Hepatocyte (in vitro differentiated cells): ENCODE measurements around the gene FBLN2. TPM values are rescaled to one million over a fixed set of nuclear protein-coding genes. Genes with fewer than 3 reads are reported as not detected.

Experiments
- DNase-seq: peaks from one replicate; pipeline ENCODE4 v3.0.0-alpha.2; 2016; ENCODE audit warnings: low spot score
- H2AFZ ChIP-seq: fragments of 200-600 bp; sonication (generic); 2 replicates; pipeline ENCODE4 v1.6.0; 2016; ENCODE audit warnings: antibody characterized with exemption, mild to moderate bottlenecking
- H3K27ac ChIP-seq: fragments of 200-600 bp; sonication (generic); 2 replicates; pipeline ENCODE4 v1.5.1; 2016; ENCODE audit warnings: mild to moderate bottlenecking
- H3K27me3 ChIP-seq: fragments of 200-600 bp; sonication (generic); 2 replicates; pipeline ENCODE4 v1.6.1; 2016
- H3K36me3 ChIP-seq: fragments of 200-600 bp; sonication (generic); replicated peaks from 2 replicates; pipeline ENCODE4 v1.5.1; 2016; ENCODE audit warnings: low read depth; ENCODE audit not compliant: insufficient read depth
- H3K4me1 ChIP-seq: fragments of 200-600 bp; sonication (generic); 2 replicates; pipeline ENCODE4 v1.5.1; 2016; ENCODE audit warnings: mild to moderate bottlenecking, moderate library complexity; ENCODE audit not compliant: insufficient read depth
- H3K4me2 ChIP-seq: fragments of 200-600 bp; sonication (generic); 2 replicates; pipeline ENCODE4 v1.6.0; 2016
- H3K4me3 ChIP-seq: fragments of 200-600 bp; sonication (generic); 2 replicates; pipeline ENCODE4 v1.5.1; 2016; ENCODE audit warnings: mild to moderate bottlenecking
- H3K79me2 ChIP-seq: fragments of 200-600 bp; sonication (generic); 2 replicates; pipeline ENCODE4 v1.6.0; 2017; ENCODE audit warnings: mild to moderate bottlenecking
- H3K9me2 ChIP-seq: fragments of 200-600 bp; sonication (generic); replicated peaks from 2 replicates; pipeline ENCODE4 v1.6.0; 2017; ENCODE audit warnings: mild to moderate bottlenecking; ENCODE audit not compliant: insufficient read depth
- H3K9me3 ChIP-seq: fragments of 200-600 bp; sonication (generic); 2 replicates; pipeline ENCODE4 v1.5.1; 2016; ENCODE audit warnings: low read depth, mild to moderate bottlenecking
- H4K20me1 ChIP-seq: fragments of 200-600 bp; sonication (generic); 2 replicates; pipeline ENCODE4 v1.6.0; 2016; ENCODE audit warnings: mild to moderate bottlenecking; ENCODE audit not compliant: insufficient read depth, poor library complexity, severe bottlenecking
- EZH2 ChIP-seq: fragments of 200-600 bp; sonication (generic); IDR thresholded peaks from 2 replicates; pipeline ENCODE4 v1.6.1; 2016; ENCODE audit warnings: antibody characterized with exemption, mild to moderate bottlenecking, borderline replicate concordance
- EZH2phosphoT487 ChIP-seq: fragments of 200-600 bp; sonication (generic); IDR thresholded peaks from one replicate; pipeline ENCODE4 v1.6.1; 2018; ENCODE audit warnings: antibody characterized with exemption, mild to moderate bottlenecking, low read depth, moderate library complexity; ENCODE audit not compliant: unreplicated experiment, severe bottlenecking
- WGBS: methylation state at CpG from one replicate; pipeline ENCODE4 v1.1.6; 2016; ENCODE audit warnings: low lambda C conversion rate; ENCODE audit errors: missing lambda C conversion rate; 5-methylcytosine and 5-hydroxymethylcytosine counted together
- polyA plus RNA-seq: library from polyadenylated mRNA; unstranded; fragments of >200 nt; fragmentation: Nextera tagmentation; extraction: Ambion mirVana; gene quantifications from 2 replicates; pipeline ENCODE4 v1.2.1, GENCODE V29; 2016
- total RNA-seq: library from RNA; depleted of rRNA; stranded (reverse); fragments of >200 nt; gene quantifications from 2 replicates; pipeline ENCODE4 v1.2.3, GENCODE V29; 2014
- TF ChIP-seq, protein P1 (sequence below): fragments of 200-600 bp; sonication (generic); IDR thresholded peaks from 2 replicates; pipeline ENCODE4 v1.5.1; 2016; ENCODE audit warnings: antibody characterized with exemption, mild to moderate bottlenecking; ENCODE audit not compliant: poor library complexity

Gene FBLN2
- total and polyA plus RNA-seq, 2 experiments from 2014 or later: 75.8 to 76.2 TPM

DNA sequence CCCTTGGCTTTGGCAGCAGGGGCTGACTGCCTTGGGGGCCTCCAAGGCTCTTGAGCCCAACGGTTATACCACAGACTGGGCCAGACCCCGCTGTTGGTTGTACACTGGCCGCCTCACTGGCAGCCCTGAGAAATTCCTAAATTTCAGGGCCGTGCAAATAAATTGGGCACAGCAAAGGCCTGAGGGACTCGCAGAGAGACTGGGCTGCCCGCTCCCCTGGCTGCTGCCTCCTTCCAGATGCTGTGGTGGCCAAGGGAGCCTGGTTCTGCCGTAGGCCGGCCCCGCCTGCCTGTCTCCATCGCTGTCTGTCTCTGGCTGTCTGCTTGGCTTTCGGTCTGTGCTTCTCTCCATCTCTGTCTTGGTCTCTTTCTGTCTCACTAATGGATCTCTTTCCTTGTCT is 9.0 kb downstream of the FBLN2 start:
- H3K27me3 ChIP-seq: no peaks in the 10 kb centered on the region
- peaks cover 2% of the 10 kb centered on the region for H3K79me2 ChIP-seq

DNA sequence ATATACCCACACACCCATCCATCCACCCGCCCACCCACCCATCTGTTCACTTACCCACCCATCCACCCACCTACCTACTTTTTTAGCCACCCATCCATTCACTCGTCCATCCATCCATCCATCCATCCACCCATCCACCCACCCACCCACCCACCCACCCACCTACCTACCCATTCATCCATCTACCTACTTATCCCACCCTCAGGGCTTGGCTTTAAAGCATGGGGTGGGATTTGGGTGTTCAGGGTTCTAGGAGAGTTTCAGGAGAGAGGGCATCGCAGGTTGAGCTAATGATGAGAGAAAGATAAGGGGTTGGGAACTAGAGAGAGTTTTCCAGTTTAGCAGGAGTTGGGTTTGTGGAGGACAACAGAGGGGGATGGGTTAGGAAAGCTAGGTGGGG is 9.7 kb downstream of the FBLN2 start:
- H3K36me3 ChIP-seq: no peaks in the 10 kb centered on the region
- H2AFZ ChIP-seq: no peak overlapping the region
- no peaks in the 10 kb centered on the region for H3K9me3 ChIP-seq
- 84% methylated on average over 2 of the region's 3 CpGs for WGBS
- H3K9me2 ChIP-seq: no peaks in the 10 kb centered on the region
- H4K20me1 ChIP-seq: no peaks in the 10 kb centered on the region
- H3K4me1 ChIP-seq: peaks cover 8% of the 10 kb centered on the region
- H3K79me2 ChIP-seq: peaks cover 2% of the 10 kb centered on the region
- H3K4me3 ChIP-seq: no peak overlapping the region
- H3K27me3 ChIP-seq: no peaks in the 10 kb centered on the region
- no peak overlapping the region for H3K4me2 ChIP-seq
- no peak for DNase-seq
- TF ChIP-seq, protein P1, sequence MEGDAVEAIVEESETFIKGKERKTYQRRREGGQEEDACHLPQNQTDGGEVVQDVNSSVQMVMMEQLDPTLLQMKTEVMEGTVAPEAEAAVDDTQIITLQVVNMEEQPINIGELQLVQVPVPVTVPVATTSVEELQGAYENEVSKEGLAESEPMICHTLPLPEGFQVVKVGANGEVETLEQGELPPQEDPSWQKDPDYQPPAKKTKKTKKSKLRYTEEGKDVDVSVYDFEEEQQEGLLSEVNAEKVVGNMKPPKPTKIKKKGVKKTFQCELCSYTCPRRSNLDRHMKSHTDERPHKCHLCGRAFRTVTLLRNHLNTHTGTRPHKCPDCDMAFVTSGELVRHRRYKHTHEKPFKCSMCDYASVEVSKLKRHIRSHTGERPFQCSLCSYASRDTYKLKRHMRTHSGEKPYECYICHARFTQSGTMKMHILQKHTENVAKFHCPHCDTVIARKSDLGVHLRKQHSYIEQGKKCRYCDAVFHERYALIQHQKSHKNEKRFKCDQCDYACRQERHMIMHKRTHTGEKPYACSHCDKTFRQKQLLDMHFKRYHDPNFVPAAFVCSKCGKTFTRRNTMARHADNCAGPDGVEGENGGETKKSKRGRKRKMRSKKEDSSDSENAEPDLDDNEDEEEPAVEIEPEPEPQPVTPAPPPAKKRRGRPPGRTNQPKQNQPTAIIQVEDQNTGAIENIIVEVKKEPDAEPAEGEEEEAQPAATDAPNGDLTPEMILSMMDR: no peak
- TF ChIP-seq EZH2 (no peak), EZH2phosphoT487 (no peak)
- no peak overlapping the region for H3K27ac ChIP-seq

More for the DNA sequence above, 9.0 kb downstream of the FBLN2 start:
- TF ChIP-seq, protein P1: no peak
- no peak for TF ChIP-seq EZH2
- no peak for TF ChIP-seq EZH2phosphoT487
- Histone ChIP-seq H3K9me3 (no peaks in the 10 kb centered on the region), H3K27ac (no peak overlapping the region), H2AFZ (no peak overlapping the region), H4K20me1 (no peaks in the 10 kb centered on the region), H3K4me1 (peaks cover 8% of the 10 kb centered on the region), H3K9me2 (no peaks in the 10 kb centered on the region), H3K4me2 (no peak overlapping the region), H3K36me3 (no peaks in the 10 kb centered on the region), H3K4me3 (no peak overlapping the region)
- WGBS: 88% methylated on average over 11 of the region's 11 CpGs
- DNase-seq: no peak

DNA sequence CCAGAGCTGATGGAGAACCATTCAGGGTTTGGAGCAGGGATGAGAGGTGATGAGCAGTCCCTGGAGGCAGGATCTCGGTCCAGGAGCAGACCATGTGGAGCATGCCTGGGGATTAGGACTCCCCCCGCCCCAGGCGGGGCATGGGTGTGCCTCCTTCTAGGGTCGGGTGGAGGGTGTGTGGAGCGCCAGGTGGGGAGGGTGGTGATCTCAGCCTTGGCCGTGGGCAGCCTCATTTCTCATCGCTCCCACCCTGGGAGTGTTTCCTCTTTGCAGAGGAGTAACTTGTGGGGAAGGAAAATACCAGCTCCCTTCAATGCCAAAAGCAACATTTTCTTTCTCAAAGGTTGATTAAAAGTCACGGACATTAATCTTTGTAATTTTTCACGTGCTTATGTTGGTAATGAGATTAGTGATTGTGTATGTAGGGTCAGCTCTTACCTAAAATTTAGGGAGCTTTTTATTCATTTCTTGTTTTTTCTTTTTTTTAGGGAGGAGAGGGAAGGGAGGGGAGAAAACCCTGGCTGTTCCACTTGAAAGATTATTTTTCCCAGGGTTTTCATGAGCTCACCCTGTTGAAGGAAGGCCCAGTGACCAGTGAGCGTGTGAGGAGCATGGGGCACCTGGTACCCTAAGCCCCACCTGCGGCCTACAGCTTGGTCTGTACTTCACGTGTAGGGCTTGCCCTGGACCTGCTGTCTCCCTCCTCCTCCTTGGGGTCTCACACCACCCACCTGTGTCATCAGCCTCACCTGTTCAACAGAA is 11.0 kb downstream of the FBLN2 start:
- H3K9me2 ChIP-seq: no peaks in the 10 kb centered on the region
- TF ChIP-seq EZH2: no peak
- TF ChIP-seq, protein P1: no peak
- TF ChIP-seq EZH2phosphoT487: no peak
- H3K4me2 ChIP-seq: no peak overlapping the region
- no peak overlapping the region for H3K27ac ChIP-seq
- no peak for DNase-seq
- H2AFZ ChIP-seq: no peak overlapping the region
- H3K27me3 ChIP-seq: no peaks in the 10 kb centered on the region
- no peaks in the 10 kb centered on the region for H3K36me3 ChIP-seq
- no peaks in the 10 kb centered on the region for H3K9me3 ChIP-seq
- WGBS: 79% methylated on average over 12 of the region's 12 CpGs
- H3K4me3 ChIP-seq: no peak overlapping the region
- peaks cover 6% of the 10 kb centered on the region for H3K79me2 ChIP-seq
- H4K20me1 ChIP-seq: no peaks in the 10 kb centered on the region
- H3K4me1 ChIP-seq: peaks cover 8% of the 10 kb centered on the region
